T-helper 2 cell treated with Interferon-gamma antibody and Interleukin-4, amounts not matched to agents 5 μg/mL and 100 μg/mL, for 36 hours (primary cell): ENCODE measurements around the gene PYGB.

Experiments
- DNase-seq: peaks from one replicate; pipeline ENCODE4 v3.0.0; 2021; ENCODE audit warnings: low spot score
- H3K27ac Mint-ChIP-seq: one replicate; pipeline ENCODE4 v1.8.0; 2021; ENCODE audit warnings: mild to moderate bottlenecking, mixed read lengths
- H3K27me3 Mint-ChIP-seq: one replicate; pipeline ENCODE4 v1.8.0; 2021; ENCODE audit warnings: low read depth, mixed read lengths
- H3K36me3 Mint-ChIP-seq: one replicate; pipeline ENCODE4 v1.8.0; 2021; ENCODE audit warnings: low read depth, mixed read lengths
- H3K4me1 Mint-ChIP-seq: one replicate; pipeline ENCODE4 v1.8.0; 2021; ENCODE audit warnings: low read depth, mixed read lengths
- H3K4me3 Mint-ChIP-seq: one replicate; pipeline ENCODE4 v1.8.0; 2022; ENCODE audit warnings: mild to moderate bottlenecking, moderate library complexity, mixed read lengths
- H3K9me3 Mint-ChIP-seq: one replicate; pipeline ENCODE4 v1.8.0; 2021; ENCODE audit warnings: mixed read lengths

The PYGB gene

DNA sequence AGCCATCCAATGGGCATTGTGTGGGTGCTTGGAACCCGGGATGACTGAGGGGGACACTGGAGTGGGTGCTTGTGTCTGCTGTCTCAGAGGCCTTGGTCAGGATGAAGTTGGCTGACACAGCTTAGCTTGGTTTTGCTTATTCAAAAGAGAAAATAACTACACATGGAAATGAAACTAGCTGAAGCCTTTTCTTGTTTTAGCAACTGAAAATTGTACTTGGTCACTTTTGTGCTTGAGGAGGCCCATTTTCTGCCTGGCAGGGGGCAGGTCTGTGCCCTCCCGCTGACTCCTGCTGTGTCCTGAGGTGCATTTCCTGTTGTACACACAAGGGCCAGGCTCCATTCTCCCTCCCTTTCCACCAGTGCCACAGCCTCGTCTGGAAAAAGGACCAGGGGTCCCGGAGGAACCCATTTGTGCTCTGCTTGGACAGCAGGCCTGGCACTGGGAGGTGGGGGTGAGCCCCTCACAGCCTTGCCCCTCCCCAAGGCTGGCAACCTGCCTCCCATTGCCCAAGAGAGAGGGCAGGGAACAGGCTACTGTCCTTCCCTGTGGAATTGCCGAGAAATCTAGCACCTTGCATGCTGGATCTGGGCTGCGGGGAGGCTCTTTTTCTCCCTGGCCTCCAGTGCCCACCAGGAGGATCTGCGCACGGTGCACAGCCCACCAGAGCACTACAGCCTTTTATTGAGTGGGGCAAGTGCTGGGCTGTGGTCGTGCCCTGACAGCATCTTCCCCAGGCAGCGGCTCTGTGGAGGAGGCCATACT, 49.4 kb downstream of the PYGB start:
- no peak for DNase-seq
- no peak overlapping the region for H3K27ac Mint-ChIP-seq
- no peaks in the 10 kb centered on the region for H3K36me3 Mint-ChIP-seq
- H3K9me3 Mint-ChIP-seq, result no peaks in the 10 kb centered on the region
- H3K4me1 Mint-ChIP-seq, result no peaks in the 10 kb centered on the region
- no peaks in the 10 kb centered on the region for H3K27me3 Mint-ChIP-seq
- no peak overlapping the region for H3K4me3 Mint-ChIP-seq

DNA sequence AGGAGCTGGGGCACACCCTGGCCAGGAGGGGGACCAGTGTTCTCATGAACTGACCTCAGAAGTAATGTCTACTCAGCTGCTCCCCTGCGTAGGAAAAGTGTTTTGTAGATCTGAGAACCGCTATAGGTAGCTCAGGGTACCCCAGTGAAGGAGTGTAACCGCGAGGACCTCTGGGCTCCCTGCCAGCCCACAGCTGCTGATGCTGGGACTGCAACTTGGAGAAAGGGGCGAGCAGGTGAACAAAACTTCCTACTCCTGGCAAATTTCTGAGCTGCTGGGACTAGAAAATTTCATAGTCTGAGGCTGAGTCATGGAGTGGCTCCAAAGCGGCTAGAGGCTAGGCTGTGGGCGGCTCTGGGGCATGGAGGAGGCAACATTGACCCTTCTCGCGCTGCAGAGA, 51.9 kb downstream of the PYGB start:
- Mint-ChIP-seq H3K4me1 (no peaks in the 10 kb centered on the region), H3K36me3 (no peaks in the 10 kb centered on the region), H3K9me3 (no peaks in the 10 kb centered on the region), H3K27me3 (no peaks in the 10 kb centered on the region), H3K27ac (no peak overlapping the region), H3K4me3 (no peak overlapping the region)
- no peak for DNase-seq

GRCh38 chr20:25300496-25301170, 52.7 kb downstream of the PYGB start:
- H3K27me3 Mint-ChIP-seq, result no peaks in the 10 kb centered on the region
- no peak for DNase-seq
- no peak overlapping the region for H3K27ac Mint-ChIP-seq
- no peaks in the 10 kb centered on the region for H3K36me3 Mint-ChIP-seq
- no peaks in the 10 kb centered on the region for H3K4me1 Mint-ChIP-seq
- no peak overlapping the region for H3K4me3 Mint-ChIP-seq
- no peaks in the 10 kb centered on the region for H3K9me3 Mint-ChIP-seq

GRCh38 chr20:25301357-25301920, 53.6 kb downstream of the PYGB start:
- H3K27me3 Mint-ChIP-seq, result no peaks in the 10 kb centered on the region
- H3K4me1 Mint-ChIP-seq, result no peaks in the 10 kb centered on the region
- DNase-seq, result no peak
- H3K9me3 Mint-ChIP-seq, result no peaks in the 10 kb centered on the region
- H3K4me3 Mint-ChIP-seq, result no peak overlapping the region
- H3K27ac Mint-ChIP-seq, result no peak overlapping the region
- H3K36me3 Mint-ChIP-seq, result no peaks in the 10 kb centered on the region

DNA sequence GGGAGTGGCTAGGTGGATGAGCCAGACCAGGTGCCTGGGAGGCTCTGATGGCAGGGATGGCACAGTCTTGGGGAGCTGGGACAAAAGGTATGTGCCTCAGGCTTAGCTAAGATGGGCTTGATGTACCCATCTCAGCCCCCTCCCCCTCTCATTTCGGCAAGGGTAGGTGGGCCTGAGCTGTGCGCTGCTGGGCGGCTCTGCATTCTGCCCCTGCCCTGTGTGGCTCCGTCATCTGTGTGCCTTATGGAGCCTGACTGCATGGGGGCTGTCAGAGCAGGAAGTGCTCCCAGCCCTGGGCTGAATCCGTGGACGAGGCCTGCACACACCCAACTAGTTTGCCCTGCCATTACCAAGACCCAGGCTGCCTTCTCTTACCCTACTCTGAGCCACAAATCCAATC, 54.7 kb downstream of the PYGB start:
- H3K27ac Mint-ChIP-seq, result no peak overlapping the region
- no peaks in the 10 kb centered on the region for H3K4me1 Mint-ChIP-seq
- no peak overlapping the region for H3K4me3 Mint-ChIP-seq
- H3K27me3 Mint-ChIP-seq, result no peaks in the 10 kb centered on the region
- no peak for DNase-seq
- H3K9me3 Mint-ChIP-seq, result no peaks in the 10 kb centered on the region
- H3K36me3 Mint-ChIP-seq, result peaks cover 4% of the 10 kb centered on the region

- H3K9me3 Mint-ChIP-seq, result no peaks in the 10 kb centered on the region
- peaks cover 4% of the 10 kb centered on the region for H3K36me3 Mint-ChIP-seq
- H3K27ac Mint-ChIP-seq, result no peak overlapping the region
- no peak overlapping the region for H3K4me3 Mint-ChIP-seq
- no peaks in the 10 kb centered on the region for H3K4me1 Mint-ChIP-seq
- no peak for DNase-seq
- no peaks in the 10 kb centered on the region for H3K27me3 Mint-ChIP-seq
These were observed 55.6 kb downstream of the PYGB start for GRCh38 chr20:25303292-25304024.

DNA sequence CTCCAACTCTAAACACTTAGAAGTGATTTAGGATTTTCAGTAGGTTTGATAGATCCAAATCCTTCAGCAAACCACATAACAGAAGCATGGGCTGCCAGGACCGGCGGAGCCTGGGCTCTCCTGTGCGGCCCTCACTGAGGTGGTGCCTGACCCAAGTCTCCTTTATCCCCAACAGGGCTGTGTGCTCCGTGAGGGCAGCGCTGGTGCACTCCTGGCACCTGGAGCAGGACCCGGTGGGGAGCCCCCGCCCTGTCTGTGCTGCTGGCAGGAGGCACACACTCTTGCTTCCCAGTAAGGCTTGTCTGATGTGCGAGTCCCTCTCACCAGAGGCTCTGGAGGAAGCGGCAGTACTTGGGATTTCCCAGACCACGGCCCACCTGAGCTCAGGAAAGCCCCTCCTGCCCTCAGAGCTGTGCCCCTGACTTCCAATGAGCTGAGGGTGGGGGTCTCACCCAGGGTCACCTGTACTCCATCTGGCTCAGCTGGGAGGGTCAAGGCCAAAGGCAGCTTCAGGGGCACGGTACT, 56.2 kb downstream of the PYGB start:
- no peak overlapping the region for H3K4me3 Mint-ChIP-seq

DNA sequence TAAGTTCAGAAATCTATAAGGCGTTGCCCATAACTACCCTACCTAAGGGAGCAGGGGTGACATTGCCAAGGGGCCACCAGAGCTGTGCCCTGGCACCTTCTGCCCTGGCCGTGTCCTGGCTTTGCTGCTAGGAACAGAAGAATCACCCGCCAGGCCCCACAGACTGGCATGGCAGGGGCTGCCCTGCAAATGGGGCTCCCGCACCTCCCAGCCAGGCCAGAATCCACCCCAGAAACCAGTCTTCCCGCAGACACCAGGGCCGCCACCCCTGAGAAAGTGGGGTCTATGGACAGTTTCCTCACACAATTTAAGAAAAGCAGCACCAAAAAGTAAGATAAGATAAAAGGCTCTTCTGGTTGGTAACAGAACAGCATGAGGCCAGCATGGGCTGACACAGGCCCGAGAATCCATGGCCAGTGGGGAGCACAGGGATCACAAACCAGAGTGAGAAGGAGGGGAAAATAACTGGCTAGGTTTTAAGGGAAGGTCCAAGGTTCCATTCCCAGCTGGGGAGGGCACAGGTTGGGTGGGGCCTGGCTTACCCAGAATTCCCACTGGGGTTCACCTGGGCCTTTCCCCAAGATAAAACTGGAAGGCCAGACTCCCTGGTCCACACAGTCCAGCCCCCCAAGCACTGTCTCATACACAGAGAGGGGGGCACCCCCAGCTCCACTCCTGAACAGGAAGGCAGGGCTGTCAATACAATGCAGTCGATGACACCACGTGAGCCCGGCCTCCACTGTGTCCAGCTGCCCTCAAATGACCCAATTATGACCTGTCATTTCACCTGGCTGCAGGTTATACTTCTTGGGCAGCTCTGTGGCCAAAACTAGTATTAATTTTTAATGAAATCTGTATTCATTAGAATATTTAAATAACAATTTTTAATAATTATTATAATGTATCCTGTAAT, 59.4 kb downstream of the PYGB start:
- peaks cover 13% of the 10 kb centered on the region for H3K4me1 Mint-ChIP-seq
- peaks cover 7% of the 10 kb centered on the region for H3K36me3 Mint-ChIP-seq
- DNase-seq, result no peak
- no peaks in the 10 kb centered on the region for H3K27me3 Mint-ChIP-seq
- no peak overlapping the region for H3K4me3 Mint-ChIP-seq
- no peaks in the 10 kb centered on the region for H3K9me3 Mint-ChIP-seq
- H3K27ac Mint-ChIP-seq, result no peak overlapping the region

More for the DNA sequence above, 56.2 kb downstream of the PYGB start:
- Mint-ChIP-seq H3K4me1 (no peaks in the 10 kb centered on the region), H3K27me3 (no peaks in the 10 kb centered on the region), H3K9me3 (no peaks in the 10 kb centered on the region), H3K27ac (no peak overlapping the region), H3K36me3 (peaks cover 4% of the 10 kb centered on the region)
- DNase-seq, result no peak

GRCh38 chr20:25308083-25308491, 60.2 kb downstream of the PYGB start:
- Mint-ChIP-seq H3K4me1 (peaks cover 13% of the 10 kb centered on the region), H3K4me3 (no peak overlapping the region)

DNA sequence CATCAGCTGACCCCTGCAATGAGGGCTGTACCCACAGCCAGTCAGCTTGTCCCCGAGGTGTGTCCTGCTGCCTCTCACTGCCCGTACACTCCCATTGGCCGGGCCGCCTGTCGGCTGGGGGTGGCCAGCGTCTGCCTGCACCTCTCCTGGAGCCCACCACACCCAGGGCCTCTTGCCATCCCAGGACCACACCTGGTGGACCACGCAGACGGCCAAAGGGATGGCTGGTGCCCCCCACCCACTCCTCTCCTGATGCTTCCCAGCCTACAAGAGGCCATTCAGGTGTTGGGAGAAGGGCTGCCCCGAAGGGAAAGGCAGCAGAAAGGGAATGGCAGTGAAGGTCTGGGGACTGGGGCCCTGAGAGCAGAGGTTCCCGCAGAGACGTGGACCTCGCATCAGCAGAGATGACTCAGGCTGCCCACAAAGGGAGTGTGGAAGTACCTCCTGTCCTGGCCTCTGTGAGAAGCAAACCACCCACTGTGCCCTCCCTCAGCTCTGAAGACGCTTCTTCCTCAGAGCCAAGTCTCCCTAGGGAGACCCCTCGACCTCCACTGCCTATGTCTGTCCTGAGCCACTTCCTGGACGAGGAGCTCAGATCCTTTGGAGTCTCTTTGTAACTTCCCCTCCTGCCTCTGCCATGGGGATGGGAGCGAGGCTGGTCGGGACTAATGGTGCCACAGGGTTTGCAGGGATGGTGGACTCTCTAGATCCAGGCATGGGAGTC, 60.9 kb downstream of the PYGB start:
- Mint-ChIP-seq H3K36me3 (peaks cover 9% of the 10 kb centered on the region), H3K4me1 (peaks cover 15% of the 10 kb centered on the region), H3K27me3 (no peaks in the 10 kb centered on the region), H3K9me3 (no peaks in the 10 kb centered on the region), H3K4me3 (no peak overlapping the region), H3K27ac (peak overlapping the region; percentile 36)
- DNase-seq, result peak; percentile 21

More at GRCh38 chr20:25308083-25308491, 60.2 kb downstream of the PYGB start:
- Mint-ChIP-seq H3K36me3 (peaks cover 7% of the 10 kb centered on the region), H3K27me3 (no peaks in the 10 kb centered on the region), H3K27ac (no peak overlapping the region), H3K9me3 (no peaks in the 10 kb centered on the region)
- DNase-seq, result no peak

DNA sequence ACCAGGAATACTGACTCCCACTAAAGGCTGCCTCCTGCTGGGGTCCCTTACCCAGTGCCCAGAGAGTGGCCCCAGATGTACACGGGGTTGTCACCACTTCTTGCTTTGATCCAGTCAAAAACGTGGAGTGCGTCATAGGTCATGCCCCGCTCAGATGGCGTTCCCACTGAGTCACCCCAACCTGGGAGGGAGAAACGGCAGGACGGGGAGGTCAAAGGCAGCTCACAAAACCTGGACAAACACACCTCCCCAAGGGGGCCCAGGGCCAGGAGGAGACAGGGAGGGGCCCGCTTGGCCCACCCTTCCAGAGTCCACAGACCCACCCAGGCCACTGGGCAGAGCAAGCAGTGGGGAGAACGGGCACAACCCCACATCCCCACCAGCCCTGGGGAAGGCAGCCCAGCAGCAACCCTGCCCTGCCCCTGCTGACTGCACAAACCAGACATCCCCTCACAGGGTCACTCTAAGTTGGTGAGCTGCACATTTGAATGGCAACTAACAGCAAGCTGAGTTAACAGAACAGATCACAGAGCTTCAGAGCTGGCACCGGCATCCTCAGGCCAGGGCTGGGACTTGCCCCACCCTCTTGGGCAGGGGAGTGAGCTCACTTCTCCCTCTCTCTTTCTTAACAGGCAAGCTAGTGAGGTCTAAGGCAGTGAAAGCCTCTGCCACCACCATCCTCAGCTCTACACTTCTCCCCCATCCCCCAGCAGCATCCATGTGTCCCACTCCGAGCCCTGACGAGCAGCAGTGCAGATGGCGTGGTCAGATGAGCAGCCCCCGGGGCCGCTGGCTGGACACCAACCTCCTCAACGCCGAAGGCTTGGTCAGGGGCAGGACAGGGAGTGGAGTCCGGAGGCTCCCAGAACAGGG, 61.7 kb downstream of the PYGB start:
- Mint-ChIP-seq H3K27me3 (no peaks in the 10 kb centered on the region), H3K4me3 (no peak overlapping the region), H3K9me3 (no peaks in the 10 kb centered on the region), H3K36me3 (peaks cover 9% of the 10 kb centered on the region), H3K27ac (peak overlapping the region; percentile 70), H3K4me1 (peaks cover 15% of the 10 kb centered on the region)
- DNase-seq, result no peak
